ENCODE measurements around the gene NF1.
A peak's percentile ranks its signal among the peaks of the same experiment; 100 is the strongest.

Gene NF1

GRCh38 chr17:31414550-31414918 is 319.8 kb downstream of the NF1 start:
- DNase-seq, result peak; percentile 58

GRCh38 chr17:31415004-31415454 is 320.3 kb downstream of the NF1 start:
- DNase-seq, result peak; percentile 38

DNA sequence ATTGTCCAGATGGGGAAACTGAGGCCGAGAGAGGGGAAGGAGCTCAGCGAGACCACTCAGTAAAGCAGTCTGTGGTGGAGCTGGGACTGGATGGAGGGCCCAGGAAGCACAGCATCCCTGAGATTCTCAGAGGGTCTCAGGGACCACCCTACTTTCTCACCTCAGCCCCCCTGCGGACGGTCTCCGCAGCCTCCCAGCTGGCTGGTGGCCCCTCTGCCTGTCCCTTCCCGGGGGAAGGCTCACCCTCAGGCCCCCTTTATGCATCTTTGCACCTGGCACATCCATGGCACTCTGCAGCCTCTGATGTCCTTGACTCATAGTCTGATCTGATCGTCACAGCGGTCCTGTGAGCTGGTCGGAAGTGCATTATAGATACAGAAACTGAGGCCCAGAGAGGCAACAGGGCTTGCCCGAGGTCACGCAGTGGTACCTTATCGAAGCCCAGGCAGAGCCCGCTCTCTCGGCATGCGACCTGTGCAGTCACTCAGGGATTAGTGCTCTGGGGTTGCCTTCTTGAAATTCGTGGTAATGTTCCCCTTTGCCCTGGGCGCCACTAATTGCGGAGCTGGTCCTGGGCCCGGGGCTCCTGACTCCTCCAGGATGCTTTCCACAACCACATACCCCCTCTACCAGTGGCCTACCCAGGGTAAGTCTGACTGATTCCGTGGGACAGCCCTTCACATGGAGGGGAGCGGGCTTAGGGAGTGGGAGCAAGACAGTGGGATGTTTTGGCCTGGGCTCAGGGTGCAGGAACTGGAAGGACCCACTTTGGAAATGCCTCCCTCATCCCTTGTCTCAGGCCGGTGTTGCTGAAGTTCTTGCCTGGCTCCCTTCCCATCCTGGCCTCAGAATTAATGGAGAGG is 321.1 kb downstream of the NF1 start:
- DNase-seq, result peak; percentile 50

DNA sequence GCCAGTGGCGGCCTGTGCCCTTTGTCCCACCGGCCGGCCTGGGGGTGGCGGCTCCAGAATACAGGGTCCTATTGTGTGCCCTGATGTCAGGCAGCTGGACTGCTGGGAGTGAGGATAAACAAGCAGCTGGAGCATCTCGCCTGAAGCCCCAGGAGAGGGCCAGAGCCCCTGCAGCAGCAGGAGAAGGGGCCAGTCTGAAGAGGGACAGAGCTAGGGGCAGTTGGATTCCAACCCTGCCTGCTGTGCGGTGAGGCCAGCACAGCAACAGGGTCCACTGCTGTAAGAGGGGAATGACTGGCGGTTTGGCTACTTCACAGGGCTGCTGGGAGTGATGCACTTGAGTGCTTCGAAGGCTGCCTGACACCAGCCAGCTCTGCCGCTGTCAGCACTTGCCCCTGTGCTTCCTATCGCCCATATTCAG is 321.7 kb downstream of the NF1 start:
- DNase-seq, result peak; percentile 51

DNA sequence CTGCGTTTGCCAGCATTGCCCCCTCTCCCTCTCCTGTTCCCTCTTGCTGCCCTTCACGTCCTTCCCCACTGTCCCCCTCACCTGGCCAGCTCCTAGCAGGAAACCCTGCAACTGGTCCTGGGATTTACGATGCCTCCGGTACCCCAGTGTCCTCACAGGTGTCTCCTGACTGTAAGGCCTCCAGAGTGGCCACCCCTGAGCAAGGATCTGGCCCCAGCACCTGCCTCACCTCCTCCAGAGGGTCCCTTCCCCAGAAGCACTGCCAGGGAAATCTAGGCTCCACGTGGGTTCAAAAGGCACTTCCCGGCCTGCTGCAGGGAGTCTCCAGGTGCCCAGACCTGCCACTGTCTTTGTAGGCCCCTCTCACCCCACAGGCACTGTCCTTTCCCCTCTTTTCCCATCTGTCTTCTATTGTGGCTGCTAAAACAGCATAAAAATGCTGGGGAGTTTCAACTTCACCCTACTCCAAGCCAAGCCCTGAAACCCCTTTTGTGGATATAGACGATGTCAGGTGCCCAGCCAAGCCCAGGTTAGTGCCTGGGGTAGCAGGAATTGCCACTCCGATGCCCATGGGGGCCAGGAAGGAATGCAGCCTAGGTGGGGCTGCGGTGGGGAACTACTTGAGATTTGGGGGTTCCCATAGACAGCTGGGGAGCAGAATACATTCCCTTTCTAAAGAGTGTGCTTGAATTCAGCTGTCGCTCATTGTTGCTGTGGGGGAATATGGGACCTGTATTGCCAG is 322.4 kb downstream of the NF1 start:
- peak; percentile 50 for DNase-seq

- DNase-seq, result no peak
Observed at GRCh38 chr17:31418773-31419350, 324.1 kb downstream of the NF1 start.

DNA sequence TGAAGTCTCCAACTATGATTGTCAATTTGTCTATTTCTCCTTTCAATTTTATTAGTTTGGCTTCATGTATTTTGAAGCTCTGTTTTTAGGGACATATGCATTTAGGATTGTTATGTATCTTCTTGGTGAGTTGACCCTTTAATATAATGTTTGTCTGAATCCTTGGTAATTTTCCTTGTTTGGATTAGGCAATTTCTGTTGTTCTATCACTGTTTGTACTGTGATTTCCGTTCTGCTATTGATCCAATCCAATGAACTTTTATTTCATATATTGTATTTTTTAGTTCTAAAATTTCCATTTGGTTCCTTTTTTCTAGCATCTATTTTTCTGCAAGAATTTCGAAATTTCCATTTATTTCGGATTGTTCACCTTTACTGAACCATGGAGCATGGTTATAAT is 327.7 kb downstream of the NF1 start:
- DNase-seq, result no peak

GRCh38 chr17:31424944-31425281 is 330.1 kb downstream of the NF1 start:
- no peak for DNase-seq

DNA sequence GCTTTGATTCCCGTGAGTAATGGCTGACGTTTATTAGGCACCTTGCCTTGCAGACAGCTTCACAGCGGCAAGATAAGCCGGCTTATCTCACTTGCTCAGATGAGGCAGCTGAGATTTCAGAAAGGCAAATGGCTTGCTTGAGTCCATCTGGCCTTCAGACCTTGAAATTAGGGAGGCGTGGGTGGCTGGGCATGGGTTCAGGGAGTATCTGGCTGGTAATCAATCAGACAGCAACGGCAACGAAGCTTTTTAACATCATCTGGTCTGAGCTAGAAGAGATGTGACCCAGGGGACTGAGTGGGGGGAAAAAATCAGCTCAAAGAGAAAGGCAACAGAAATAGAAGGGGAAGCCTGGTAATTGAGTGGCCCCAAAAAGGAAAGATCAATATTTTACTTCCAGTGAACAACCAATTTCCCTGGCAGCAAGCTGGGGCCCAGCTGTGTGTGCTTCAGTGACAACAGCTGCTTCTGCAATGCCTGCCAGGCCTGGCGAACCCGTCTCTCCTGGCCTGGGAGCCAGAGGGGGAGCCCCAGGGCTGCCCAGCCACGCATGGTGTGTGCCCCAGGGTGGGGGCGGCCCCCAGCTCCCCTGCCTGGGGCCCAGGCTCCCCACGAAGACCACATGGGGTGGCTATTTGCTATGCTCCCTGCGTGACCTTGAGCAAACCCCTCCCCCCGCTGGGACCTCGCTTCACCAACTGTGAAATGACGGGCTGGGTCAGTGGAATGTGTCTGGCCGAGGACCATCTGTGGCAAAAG is 330.7 kb downstream of the NF1 start:
- DNase-seq, result peak; percentile 36
